Osteoblast (primary cell): ENCODE data around the gene DOC2B. TPM values are rescaled to one million over a fixed set of nuclear protein-coding genes. Genes with fewer than 3 reads are reported as not detected.

ENCODE experiments used
- DNase-seq: peaks from one replicate; pipeline ENCODE4 v3.0.0; 2011; ENCODE audit warnings: low spot score, mixed read lengths; ENCODE audit not compliant: insufficient read length; ENCODE audit errors: missing footprints
- H2AFZ ChIP-seq: 2 replicates; pipeline ENCODE4 v1.6.0; 2011; ENCODE audit warnings: mild to moderate bottlenecking, low read length
- H3K27ac ChIP-seq: 2 replicates; pipeline ENCODE4 v1.5.1; 2011; ENCODE audit warnings: mild to moderate bottlenecking, low read depth, low read length, moderate library complexity
- H3K27me3 ChIP-seq: 2 replicates; pipeline ENCODE4 v1.6.0; 2012; ENCODE audit warnings: mild to moderate bottlenecking, control low read depth, inconsistent platforms, low read length, moderate library complexity; ENCODE audit not compliant: insufficient read depth
- H3K36me3 ChIP-seq: 2 replicates; pipeline ENCODE4 v1.5.1; 2011; ENCODE audit warnings: mild to moderate bottlenecking, low read length, control low read depth, moderate library complexity; ENCODE audit not compliant: insufficient read depth
- H3K4me1 ChIP-seq: 2 replicates; pipeline ENCODE4 v1.5.1; 2011; ENCODE audit warnings: mild to moderate bottlenecking, low read length, control low read depth, moderate library complexity; ENCODE audit not compliant: insufficient read depth
- H3K4me2 ChIP-seq: 2 replicates; pipeline ENCODE4 v1.6.0; 2011; ENCODE audit warnings: mild to moderate bottlenecking, low read length; ENCODE audit not compliant: insufficient read depth
- H3K4me3 ChIP-seq: fragments of 200-600 bp; sonication (generic); 3 replicates; pipeline ENCODE4 v1.5.1; 2012; ENCODE audit warnings: mild to moderate bottlenecking, low read length, inconsistent platforms; ENCODE audit not compliant: insufficient read depth
- H3K79me2 ChIP-seq: 2 replicates; pipeline ENCODE4 v1.6.0; 2012; ENCODE audit warnings: mild to moderate bottlenecking, low read length, control low read depth, inconsistent platforms; ENCODE audit not compliant: insufficient read depth
- H3K9me3 ChIP-seq: 2 replicates; pipeline ENCODE4 v1.5.1; 2011; ENCODE audit warnings: low read depth, low read length, control low read depth
- H4K20me1 ChIP-seq: 2 replicates; pipeline ENCODE4 v1.6.0; 2012; ENCODE audit warnings: mild to moderate bottlenecking, low read length, control low read depth; ENCODE audit not compliant: insufficient read depth
- total RNA-seq: library from RNA; depleted of rRNA; stranded (reverse); fragments of >200 nt; gene quantifications from 2 replicates; pipeline ENCODE4 v1.2.3, GENCODE V29; 2012
- TF ChIP-seq, protein P1 (sequence below): IDR thresholded peaks from 2 replicates; pipeline ENCODE4 v1.5.1; 2011; ENCODE audit warnings: mild to moderate bottlenecking, low read depth, low read length, moderate library complexity; ENCODE audit errors: extremely low read depth

The DOC2B gene
- total RNA-seq, 1 donor: not detected

- Histone ChIP-seq H3K4me1 (no peaks in the 10 kb centered on the region), H3K4me3 (no peak overlapping the region), H3K9me3 (no peaks in the 10 kb centered on the region), H3K36me3 (no peaks in the 10 kb centered on the region), H4K20me1 (no peaks in the 10 kb centered on the region), H2AFZ (no peak overlapping the region), H3K27me3 (peaks cover 4% of the 10 kb centered on the region), H3K79me2 (no peaks in the 10 kb centered on the region), H3K4me2 (no peak overlapping the region), H3K27ac (no peak overlapping the region)
- TF ChIP-seq, protein P1, sequence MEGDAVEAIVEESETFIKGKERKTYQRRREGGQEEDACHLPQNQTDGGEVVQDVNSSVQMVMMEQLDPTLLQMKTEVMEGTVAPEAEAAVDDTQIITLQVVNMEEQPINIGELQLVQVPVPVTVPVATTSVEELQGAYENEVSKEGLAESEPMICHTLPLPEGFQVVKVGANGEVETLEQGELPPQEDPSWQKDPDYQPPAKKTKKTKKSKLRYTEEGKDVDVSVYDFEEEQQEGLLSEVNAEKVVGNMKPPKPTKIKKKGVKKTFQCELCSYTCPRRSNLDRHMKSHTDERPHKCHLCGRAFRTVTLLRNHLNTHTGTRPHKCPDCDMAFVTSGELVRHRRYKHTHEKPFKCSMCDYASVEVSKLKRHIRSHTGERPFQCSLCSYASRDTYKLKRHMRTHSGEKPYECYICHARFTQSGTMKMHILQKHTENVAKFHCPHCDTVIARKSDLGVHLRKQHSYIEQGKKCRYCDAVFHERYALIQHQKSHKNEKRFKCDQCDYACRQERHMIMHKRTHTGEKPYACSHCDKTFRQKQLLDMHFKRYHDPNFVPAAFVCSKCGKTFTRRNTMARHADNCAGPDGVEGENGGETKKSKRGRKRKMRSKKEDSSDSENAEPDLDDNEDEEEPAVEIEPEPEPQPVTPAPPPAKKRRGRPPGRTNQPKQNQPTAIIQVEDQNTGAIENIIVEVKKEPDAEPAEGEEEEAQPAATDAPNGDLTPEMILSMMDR: no peak
- DNase-seq: no peak
These were observed 20.0 kb downstream of the DOC2B start for GRCh38 chr17:161481-161880.

- H3K36me3 ChIP-seq: no peaks in the 10 kb centered on the region
- no peak overlapping the region for H3K4me2 ChIP-seq
- no peaks in the 10 kb centered on the region for H4K20me1 ChIP-seq
- no peak overlapping the region for H3K27ac ChIP-seq
- peaks cover 4% of the 10 kb centered on the region for H3K27me3 ChIP-seq
- TF ChIP-seq, protein P1: no peak
- no peak for DNase-seq
- no peaks in the 10 kb centered on the region for H3K4me1 ChIP-seq
- no peak overlapping the region for H2AFZ ChIP-seq
- no peak overlapping the region for H3K4me3 ChIP-seq
- H3K9me3 ChIP-seq: no peaks in the 10 kb centered on the region
- H3K79me2 ChIP-seq: no peaks in the 10 kb centered on the region
These were observed 21.1 kb downstream of the DOC2B start for GRCh38 chr17:160336-160735.

DNA sequence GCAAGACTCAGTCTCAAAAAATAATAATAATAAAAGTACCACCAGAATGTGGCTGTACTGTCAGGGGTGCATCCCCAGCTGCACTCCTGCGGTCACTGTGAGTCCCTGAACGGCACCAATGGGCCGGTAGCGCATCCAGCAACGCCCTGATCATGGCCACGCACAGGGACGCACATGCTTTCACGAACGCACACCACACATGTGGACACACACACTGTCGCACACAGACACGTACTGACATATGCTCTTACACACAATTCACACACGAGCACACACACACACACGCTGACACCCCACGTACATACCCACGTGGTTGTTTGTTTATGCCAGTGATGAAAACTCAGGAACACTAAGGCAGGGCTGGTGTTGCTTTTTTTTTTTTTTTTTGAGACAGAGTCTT is 21.8 kb downstream of the DOC2B start:
- Histone ChIP-seq H3K4me2 (no peak overlapping the region), H4K20me1 (no peaks in the 10 kb centered on the region), H3K27ac (no peak overlapping the region), H3K4me1 (no peaks in the 10 kb centered on the region), H2AFZ (no peak overlapping the region), H3K27me3 (peaks cover 4% of the 10 kb centered on the region), H3K36me3 (no peaks in the 10 kb centered on the region), H3K79me2 (no peaks in the 10 kb centered on the region), H3K9me3 (no peaks in the 10 kb centered on the region), H3K4me3 (no peak overlapping the region)
- TF ChIP-seq, protein P1: no peak
- no peak for DNase-seq

DNA sequence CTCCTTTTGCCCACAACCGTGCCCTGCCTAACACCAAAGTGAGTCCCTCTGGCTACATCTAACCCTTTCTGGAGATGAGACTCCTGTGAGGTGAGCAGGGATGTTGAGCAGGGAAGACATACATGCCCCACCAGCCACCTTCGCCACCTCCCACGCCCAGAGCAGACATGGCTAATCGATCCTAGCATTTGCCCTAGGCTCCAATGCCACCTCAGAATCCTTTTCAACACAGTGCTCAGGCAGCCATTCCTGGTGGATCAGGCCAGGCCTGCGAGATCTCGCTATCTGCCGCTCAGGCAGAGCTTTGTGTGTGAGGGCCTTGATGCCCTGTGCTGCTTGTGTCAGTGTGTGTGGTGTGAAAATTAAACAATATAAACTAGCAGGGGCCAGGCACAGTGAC is 23.1 kb downstream of the DOC2B start:
- DNase-seq: no peak
- no peaks in the 10 kb centered on the region for H3K4me1 ChIP-seq
- H3K36me3 ChIP-seq: no peaks in the 10 kb centered on the region
- no peaks in the 10 kb centered on the region for H4K20me1 ChIP-seq
- no peak overlapping the region for H3K27ac ChIP-seq
- H3K27me3 ChIP-seq: peaks cover 4% of the 10 kb centered on the region
- no peaks in the 10 kb centered on the region for H3K9me3 ChIP-seq
- H3K4me2 ChIP-seq: no peak overlapping the region
- H2AFZ ChIP-seq: no peak overlapping the region
- H3K79me2 ChIP-seq: no peaks in the 10 kb centered on the region
- TF ChIP-seq, protein P1: no peak
- no peak overlapping the region for H3K4me3 ChIP-seq
